ENCODE results near the gene ATP2B2.

ATP2B2 gene

DNA sequence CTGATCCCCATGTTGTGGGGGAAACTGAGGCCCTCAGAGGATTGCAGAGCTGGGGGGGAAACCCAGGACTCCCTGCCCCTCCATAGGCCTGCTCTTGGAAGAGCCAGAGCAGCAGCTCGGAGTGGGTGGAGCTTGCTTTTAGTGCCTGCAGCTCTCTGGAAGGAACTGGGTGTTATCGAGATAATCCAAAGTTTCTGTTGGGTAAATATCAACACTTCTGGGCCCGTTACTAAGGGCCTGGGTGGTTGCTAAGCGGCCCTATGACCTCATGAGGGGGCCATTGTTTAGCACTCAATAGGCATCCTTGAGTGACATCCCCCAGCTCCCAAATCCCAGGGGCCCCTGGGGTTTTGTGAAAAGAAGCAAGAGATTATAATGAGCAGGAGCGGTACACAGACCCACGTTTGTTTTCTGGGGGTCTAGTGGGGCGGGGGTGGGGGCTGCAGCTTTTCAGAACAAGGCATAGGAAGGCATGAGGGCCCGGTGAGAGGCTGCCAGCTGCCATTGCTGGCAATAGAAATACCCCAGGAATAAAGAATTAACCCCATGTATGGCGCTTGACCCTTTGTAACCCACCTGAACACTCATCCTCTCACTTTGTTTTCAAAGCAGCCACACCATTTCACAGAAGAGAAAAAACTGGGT lies 48.3 kb upstream of the ATP2B2 start:
- no peak overlapping the region for H2AFZ ChIP-seq (ENCODE audit: low read length)
- no peaks in the 10 kb centered on the region for H3K4me1 ChIP-seq (ENCODE audit: insufficient read depth, low read length, poor library complexity, severe bottlenecking)
- H3K79me2 ChIP-seq (ENCODE audit: insufficient read depth, low read length) = no peaks in the 10 kb centered on the region
- H3K4me3 ChIP-seq (ENCODE audit: low read length, poor library complexity, severe bottlenecking) = no peak overlapping the region
- H3F3A ChIP-seq (ENCODE audit: low read depth) = no peaks in the 10 kb centered on the region
- no peaks in the 10 kb centered on the region for H4K20me1 ChIP-seq (ENCODE audit: insufficient read depth, low read length, poor library complexity, severe bottlenecking)
- H3K9ac ChIP-seq (ENCODE audit: low read depth, low read length, poor library complexity, severe bottlenecking) = no peak overlapping the region
- no peaks in the 10 kb centered on the region for H3K9me3 ChIP-seq (ENCODE audit: insufficient read depth, low read depth, low read length)
- no peak overlapping the region for H3K4me2 ChIP-seq (ENCODE audit: low read depth, low read length, poor library complexity, severe bottlenecking)
- no peaks in the 10 kb centered on the region for H3K9me2 ChIP-seq (replicated peaks; ENCODE audit: low read depth, low read length)
- TF ChIP-seq CTCF (conservative IDR thresholded peaks at IDR 0.05; ENCODE audit: low read length) = no peak
- TF ChIP-seq EZH2phosphoT487 (IDR thresholded peaks at IDR 0.05; ENCODE audit: borderline replicate concordance) = no peak
- H3K27me3 ChIP-seq (ENCODE audit: insufficient read depth, low read length, poor library complexity, severe bottlenecking) = no peaks in the 10 kb centered on the region
- no peaks in the 10 kb centered on the region for H3K36me3 ChIP-seq (ENCODE audit: insufficient read depth, low read length)

DNA sequence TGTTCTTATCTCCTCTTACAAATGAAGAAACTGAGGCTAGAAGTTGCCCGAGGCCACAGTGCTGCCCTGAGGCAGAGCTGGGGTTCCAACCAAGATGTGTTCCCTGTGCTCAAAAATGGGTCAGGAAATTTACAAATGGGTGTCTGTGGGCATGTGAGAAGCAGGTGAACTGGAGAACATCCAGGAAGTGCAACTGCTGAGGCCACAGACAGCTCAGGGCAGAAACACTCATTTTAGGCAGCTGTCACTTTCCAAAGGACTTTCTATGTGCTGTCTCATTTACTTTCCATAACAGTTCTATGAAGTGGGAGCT lies 47.2 kb upstream of the ATP2B2 start:
- H3K9me2 ChIP-seq (replicated peaks; ENCODE audit: low read depth, low read length) = no peaks in the 10 kb centered on the region
- no peaks in the 10 kb centered on the region for H3K27me3 ChIP-seq (ENCODE audit: insufficient read depth, low read length, poor library complexity, severe bottlenecking)
- TF ChIP-seq EZH2phosphoT487 (IDR thresholded peaks at IDR 0.05; ENCODE audit: borderline replicate concordance) = no peak
- TF ChIP-seq CTCF (conservative IDR thresholded peaks at IDR 0.05; ENCODE audit: low read length) = no peak
- no peaks in the 10 kb centered on the region for H4K20me1 ChIP-seq (ENCODE audit: insufficient read depth, low read length, poor library complexity, severe bottlenecking)
- H3K9ac ChIP-seq (ENCODE audit: low read depth, low read length, poor library complexity, severe bottlenecking) = no peak overlapping the region
- H3K4me3 ChIP-seq (ENCODE audit: low read length, poor library complexity, severe bottlenecking) = no peak overlapping the region
- no peaks in the 10 kb centered on the region for H3K79me2 ChIP-seq (ENCODE audit: insufficient read depth, low read length)
- H3K36me3 ChIP-seq (ENCODE audit: insufficient read depth, low read length) = no peaks in the 10 kb centered on the region
- no peaks in the 10 kb centered on the region for H3K4me1 ChIP-seq (ENCODE audit: insufficient read depth, low read length, poor library complexity, severe bottlenecking)
- H3K9me3 ChIP-seq (ENCODE audit: insufficient read depth, low read depth, low read length) = no peaks in the 10 kb centered on the region
- no peak overlapping the region for H3K4me2 ChIP-seq (ENCODE audit: low read depth, low read length, poor library complexity, severe bottlenecking)
- no peak overlapping the region for H2AFZ ChIP-seq (ENCODE audit: low read length)
- H3F3A ChIP-seq (ENCODE audit: low read depth) = no peaks in the 10 kb centered on the region

GRCh38 chr3:10551821-10552630 lies 46.6 kb upstream of the ATP2B2 start:
- H3K4me2 ChIP-seq (ENCODE audit: low read depth, low read length, poor library complexity, severe bottlenecking) = no peak overlapping the region
- H3F3A ChIP-seq (ENCODE audit: low read depth) = no peaks in the 10 kb centered on the region
- no peaks in the 10 kb centered on the region for H3K9me3 ChIP-seq (ENCODE audit: insufficient read depth, low read depth, low read length)
- H3K79me2 ChIP-seq (ENCODE audit: insufficient read depth, low read length) = no peaks in the 10 kb centered on the region
- H3K4me1 ChIP-seq (ENCODE audit: insufficient read depth, low read length, poor library complexity, severe bottlenecking) = no peaks in the 10 kb centered on the region
- no peak overlapping the region for H3K4me3 ChIP-seq (ENCODE audit: low read length, poor library complexity, severe bottlenecking)
- H3K27me3 ChIP-seq (ENCODE audit: insufficient read depth, low read length, poor library complexity, severe bottlenecking) = no peaks in the 10 kb centered on the region
- H4K20me1 ChIP-seq (ENCODE audit: insufficient read depth, low read length, poor library complexity, severe bottlenecking) = no peaks in the 10 kb centered on the region
- H3K9me2 ChIP-seq (replicated peaks; ENCODE audit: low read depth, low read length) = no peaks in the 10 kb centered on the region
- no peak overlapping the region for H2AFZ ChIP-seq (ENCODE audit: low read length)
- TF ChIP-seq CTCF (conservative IDR thresholded peaks at IDR 0.05; ENCODE audit: low read length) = no peak
- TF ChIP-seq EZH2phosphoT487 (IDR thresholded peaks at IDR 0.05; ENCODE audit: borderline replicate concordance) = no peak
- H3K9ac ChIP-seq (ENCODE audit: low read depth, low read length, poor library complexity, severe bottlenecking) = no peak overlapping the region
- no peaks in the 10 kb centered on the region for H3K36me3 ChIP-seq (ENCODE audit: insufficient read depth, low read length)

Measured in Loucy (cell line).